GM19023 (cell line): ENCODE data around the gene KRTAP1-1.
"Not testable (repeated sequence)": the region's sequence is repeated elsewhere in the genome, so short reads cannot be mapped to it uniquely, and the experiment has no call there.

Source experiments
- ATAC-seq: cut with Tn5 transposase; IDR thresholded peaks from one replicate; pipeline ENCODE4 v1.9.1; 2021; ENCODE audit warnings: mild to moderate bottlenecking, moderate library complexity; ENCODE audit not compliant: unreplicated experiment

Gene KRTAP1-1, protein sequence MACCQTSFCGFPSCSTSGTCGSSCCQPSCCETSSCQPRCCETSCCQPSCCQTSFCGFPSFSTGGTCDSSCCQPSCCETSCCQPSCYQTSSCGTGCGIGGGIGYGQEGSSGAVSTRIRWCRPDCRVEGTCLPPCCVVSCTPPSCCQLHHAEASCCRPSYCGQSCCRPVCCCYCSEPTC

DNA sequence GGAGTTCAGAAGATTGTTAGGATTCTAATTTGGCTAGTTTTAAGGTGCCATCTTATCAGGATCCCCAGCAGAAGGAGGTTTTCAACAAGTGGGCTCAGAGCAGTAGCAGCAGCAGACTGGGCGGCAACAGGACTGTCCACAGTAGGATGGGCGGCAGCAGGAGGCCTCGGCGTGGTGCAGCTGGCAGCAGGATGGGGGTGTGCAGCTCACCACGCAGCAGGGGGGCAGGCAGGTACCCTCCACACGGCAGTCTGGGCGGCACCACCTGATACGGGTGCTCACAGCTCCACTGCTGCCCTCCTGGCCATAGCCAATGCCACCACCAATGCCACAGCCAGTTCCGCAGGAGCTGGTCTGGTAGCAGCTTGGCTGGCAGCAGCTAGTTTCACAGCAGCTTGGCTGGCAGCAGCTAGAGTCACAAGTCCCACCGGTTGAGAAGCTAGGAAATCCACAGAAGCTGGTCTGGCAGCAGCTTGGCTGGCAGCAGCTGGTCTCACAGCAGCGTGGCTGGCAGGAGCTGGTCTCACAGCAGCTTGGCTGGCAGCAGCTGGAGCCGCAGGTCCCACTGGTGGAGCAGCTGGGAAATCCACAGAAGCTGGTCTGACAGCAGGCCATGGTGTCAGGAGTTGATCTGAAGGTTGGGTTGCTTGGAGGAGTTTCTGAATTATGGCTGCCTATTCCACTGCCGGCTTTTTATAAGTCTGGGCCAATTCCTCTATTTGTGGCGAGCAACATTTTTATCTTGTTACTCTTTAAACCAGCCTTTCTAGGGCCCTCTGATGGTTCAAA is at the start of gene KRTAP1-1:
Gene KRTAP1-1, minus strand, starts transcription at position 668 of the 789 bp plus-strand sequence. Its CDS starts 53 bp downstream, at position 615.
- not testable (repeated sequence) for ATAC-seq

- ATAC-seq: not testable (repeated sequence)
Measured at GRCh38 chr17:41088760-41089352, 47.6 kb upstream of the KRTAP1-1 start.

DNA sequence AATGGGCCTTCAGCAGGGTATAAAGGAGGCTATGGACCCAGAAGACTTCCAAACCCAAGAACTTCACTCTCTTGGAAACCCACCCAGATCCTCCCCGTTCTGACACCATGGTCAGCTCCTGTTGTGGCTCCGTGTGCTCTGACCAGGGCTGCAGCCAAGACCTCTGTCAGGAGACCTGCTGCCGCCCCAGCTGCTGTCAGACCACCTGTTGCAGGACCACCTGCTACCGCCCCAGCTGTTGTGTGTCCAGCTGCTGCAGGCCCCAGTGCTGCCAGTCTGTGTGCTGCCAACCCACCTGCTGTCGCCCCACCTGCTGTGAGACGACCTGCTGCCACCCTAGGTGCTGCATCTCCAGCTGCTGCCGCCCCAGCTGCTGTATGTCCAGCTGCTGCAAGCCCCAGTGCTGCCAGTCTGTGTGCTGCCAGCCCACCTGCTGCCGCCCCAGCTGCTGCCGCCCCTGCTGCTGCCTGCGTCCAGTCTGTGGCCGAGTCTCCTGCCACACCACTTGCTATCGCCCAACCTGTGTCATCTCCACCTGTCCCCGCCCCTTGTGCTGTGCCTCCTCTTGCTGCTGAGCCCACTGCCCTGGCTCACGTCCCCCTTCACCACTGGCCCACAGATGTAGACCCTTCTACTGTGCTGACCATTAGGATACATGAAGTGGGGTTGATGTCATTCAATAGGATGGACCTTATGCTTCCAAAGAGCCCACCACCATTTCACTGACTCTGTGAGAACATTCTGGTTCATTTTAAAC is 43.0 kb upstream of the KRTAP1-1 start, which contains the start of gene KRTAP4-7:
Gene KRTAP4-7, plus strand, starts transcription at position 51 of the 757 bp plus-strand sequence. Its CDS starts 57 bp downstream, at position 108.
- ATAC-seq: not testable (repeated sequence)

DNA sequence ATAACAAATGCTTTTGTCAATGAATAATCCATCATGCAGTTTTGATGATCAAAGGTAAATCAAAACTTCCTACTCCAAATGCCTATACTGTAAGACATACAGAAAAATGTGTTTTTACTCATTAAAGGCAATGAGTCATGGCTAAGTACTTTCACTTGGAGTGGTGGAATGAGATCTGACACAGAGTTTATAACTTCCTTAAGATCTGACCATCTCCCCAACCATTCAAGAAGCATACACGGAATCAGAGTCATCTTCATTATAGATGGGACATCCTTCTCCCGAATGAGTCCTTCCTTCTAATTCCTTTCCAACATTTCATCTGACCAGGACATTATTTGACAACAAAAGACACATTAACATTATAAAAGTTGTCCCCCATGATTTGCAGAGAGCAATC is 42.2 kb upstream of the KRTAP1-1 start:
- not testable (repeated sequence) for ATAC-seq

DNA sequence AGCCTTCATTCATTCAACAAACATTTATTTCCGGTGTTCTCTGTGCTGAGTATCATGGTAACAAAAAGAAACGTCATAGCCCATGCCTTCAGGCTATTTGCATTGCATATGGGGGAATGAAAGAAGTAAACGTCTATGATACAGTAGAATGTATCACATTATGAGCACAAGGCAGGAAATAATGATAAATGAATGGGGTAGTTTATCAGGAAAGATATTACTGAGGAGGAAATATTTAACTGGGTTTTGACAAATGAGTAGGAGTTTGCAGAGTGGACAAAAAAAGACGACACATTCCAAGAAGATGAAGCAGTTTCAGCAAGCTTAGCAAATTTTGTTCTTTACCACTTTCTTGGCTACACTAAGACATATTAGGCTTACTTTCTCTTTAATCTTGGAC is 41.4 kb upstream of the KRTAP1-1 start:
- ATAC-seq: no peak

DNA sequence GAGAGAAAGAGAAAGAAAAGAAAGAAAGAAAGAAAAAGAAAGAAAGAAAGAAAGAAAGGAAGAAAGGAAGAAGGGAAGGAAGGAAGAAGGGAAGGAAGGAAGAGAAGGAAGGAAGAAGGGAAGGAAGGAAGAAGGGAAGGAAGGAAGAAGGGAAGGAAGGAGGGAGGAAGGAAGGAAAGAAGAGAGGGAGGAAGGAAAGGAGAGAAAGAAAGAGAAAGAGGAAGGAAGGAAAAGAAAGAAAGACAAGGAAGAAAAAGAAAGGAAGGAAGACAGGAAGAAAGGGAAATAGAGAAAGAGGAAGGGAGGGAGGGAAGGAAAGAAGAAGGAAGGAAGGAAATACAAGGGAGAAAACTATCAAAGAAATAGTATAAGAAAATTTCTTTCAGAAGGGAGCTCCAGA is 35.5 kb upstream of the KRTAP1-1 start:
- ATAC-seq: no peak

DNA sequence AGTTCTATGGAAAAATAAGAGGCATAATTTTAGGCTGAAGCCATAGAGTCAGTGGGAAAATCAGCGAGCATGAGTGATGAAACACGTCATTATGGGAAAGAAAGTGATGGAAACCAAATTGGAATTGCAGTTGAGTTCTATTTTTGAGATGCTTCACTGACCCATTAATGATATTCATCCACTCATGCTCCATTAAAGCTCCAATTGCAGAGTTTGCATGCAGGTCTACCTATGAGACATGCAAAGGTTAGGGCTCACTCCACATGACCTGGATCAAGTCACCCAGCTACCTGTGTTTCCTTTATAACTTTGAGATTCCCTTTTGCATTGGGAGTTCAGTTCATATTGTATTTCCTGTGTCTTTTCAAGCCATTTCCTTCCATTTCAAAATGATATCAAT is 32.4 kb upstream of the KRTAP1-1 start:
- no peak for ATAC-seq

DNA sequence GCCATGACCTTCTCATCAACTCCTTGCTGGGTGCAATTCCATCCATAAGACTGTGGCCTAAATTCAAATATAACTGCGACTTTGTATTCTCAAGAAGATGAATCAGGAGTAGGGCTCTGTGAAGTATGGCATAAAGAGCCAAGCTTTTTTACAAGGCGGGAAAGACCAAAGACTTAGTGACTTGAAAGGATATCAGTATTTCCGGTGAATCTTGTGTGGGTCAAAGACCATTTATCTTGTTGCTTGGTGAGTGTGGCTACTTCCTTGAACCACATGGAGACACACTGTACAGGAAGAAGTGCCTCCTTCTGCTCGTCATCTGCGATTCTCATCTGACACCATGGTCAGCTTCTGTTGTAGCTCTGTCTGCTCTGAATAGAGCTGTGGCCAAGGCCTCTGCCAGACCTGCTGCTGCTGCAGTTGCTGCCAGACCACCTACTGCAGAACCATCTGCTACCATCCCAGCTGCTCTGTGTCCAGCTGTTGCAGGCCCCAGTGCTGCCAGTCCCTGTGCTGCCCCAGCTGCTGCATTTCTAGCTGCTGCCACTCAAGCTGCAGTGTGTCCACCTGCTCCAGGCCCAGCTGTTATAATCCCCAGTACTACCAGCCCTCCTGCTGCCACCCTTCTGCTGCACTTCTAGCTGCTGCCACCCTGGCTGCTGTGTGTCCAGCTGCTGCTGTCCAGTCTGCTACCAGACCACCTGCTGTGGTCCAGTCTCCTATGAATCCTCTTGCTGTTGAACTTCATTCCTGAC is 30.5 kb upstream of the KRTAP1-1 start:
- ATAC-seq: no peak

DNA sequence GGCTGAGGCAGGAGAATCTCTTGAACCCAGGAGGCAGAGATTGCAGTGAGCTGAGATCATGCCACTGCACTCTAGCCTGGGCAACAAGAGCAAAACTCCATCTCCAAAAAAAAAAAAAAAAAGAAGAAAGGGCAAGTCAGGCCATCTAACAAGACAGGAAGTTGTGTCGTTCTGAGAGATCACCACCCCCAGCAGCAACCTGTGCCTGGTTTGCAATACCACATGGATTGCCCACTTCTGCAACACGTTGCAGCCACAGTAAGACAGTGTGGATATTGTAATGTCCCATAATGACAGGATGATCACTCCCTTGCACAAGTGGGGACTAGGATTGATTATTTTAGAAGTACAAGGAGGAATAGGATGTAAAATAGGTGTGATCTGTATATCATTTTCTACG is 27.8 kb upstream of the KRTAP1-1 start:
- ATAC-seq: no peak

GRCh38 chr17:41067281-41067680 is 26.0 kb upstream of the KRTAP1-1 start:
- ATAC-seq: no peak

- ATAC-seq: no peak
Measured at GRCh38 chr17:41065829-41066624, 24.8 kb upstream of the KRTAP1-1 start, which contains the start of gene KRTAP2-4. Gene KRTAP2-4 (minus strand): TSS chr17:41065879. CDS start chr17:41065845, 34 bp downstream.

GRCh38 chr17:41065016-41065689 is 23.9 kb upstream of the KRTAP1-1 start:
- not testable (repeated sequence) for ATAC-seq

- ATAC-seq: no peak
Measured at GRCh38 chr17:41064301-41064700, 23.1 kb upstream of the KRTAP1-1 start.

GRCh38 chr17:41063449-41063848 is 22.2 kb upstream of the KRTAP1-1 start:
- ATAC-seq: no peak

DNA sequence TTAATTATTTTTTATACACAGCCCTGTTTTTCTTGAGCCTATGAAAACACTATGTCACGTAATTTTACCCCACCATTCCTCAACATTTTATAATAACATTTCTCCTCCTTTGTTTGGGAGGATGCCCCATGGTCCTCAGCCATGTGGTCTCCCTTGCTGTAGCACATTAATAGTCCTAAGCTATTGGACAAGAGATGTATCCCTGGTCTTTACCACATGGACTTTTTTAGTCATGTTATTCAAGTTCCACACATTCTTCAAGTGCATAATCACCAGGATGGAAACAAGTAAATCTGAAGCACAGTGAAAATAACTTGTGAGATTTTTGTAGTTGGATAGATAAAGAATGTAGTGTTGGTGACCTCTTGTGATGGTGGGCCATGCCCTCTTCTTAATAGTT is 20.7 kb upstream of the KRTAP1-1 start:
- no peak for ATAC-seq

GRCh38 chr17:41060052-41060604 is 18.9 kb upstream of the KRTAP1-1 start, which contains the start of gene KRTAP2-3:
Gene KRTAP2-3 (minus strand): TSS chr17:41060114. CDS start chr17:41060050, 64 bp downstream.
- no peak for ATAC-seq

DNA sequence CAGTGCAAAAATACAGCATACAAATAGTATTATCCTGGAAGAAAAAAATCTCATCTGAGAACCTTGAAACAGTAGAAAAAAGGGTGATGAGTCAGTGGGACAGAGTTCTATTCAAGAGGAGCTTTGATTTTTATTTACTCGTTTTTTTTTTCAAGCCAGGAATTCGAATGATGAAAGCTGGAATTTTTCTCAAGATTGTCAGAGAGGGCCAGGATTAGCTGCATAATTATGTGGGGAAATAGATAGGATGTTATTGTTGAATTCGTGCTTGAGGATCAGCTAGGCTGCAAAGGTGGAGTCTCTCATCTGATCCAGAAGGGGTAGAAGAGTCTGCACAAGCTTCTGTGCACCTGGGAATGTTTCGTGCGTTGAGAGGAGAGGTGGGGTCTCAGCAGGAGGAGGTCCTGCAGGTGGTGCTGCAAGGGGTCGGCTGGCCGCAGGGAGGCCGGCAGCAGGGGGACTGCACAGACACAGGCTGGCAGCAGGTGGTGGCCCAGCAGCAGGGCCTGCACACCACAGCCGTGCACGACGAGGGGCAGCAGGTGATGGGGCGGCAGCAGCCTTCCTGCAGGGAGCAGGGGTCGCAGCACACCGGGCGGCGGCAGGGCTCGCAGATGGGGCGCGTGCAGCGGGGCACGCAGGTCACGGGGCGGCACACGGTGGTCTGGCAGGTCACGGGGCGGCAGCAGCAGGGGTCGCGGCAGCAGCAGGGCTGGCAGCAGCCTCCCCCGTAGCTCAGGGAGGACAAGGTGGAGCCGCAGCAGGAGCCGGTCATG is 18.2 kb upstream of the KRTAP1-1 start:
- ATAC-seq: not testable (repeated sequence)

- no peak for ATAC-seq
Measured at GRCh38 chr17:41058741-41059140, 17.5 kb upstream of the KRTAP1-1 start.
